HG03442 (cell line): ENCODE data around the gene CPLX1.

Source experiments
- ATAC-seq: cut with Tn5 transposase; IDR thresholded peaks from one replicate; pipeline ENCODE4 v1.9.1; 2021; ENCODE audit warnings: mild to moderate bottlenecking, moderate library complexity; ENCODE audit not compliant: unreplicated experiment

The CPLX1 gene

GRCh38 chr4:856225-856901, 30.4 kb upstream of the CPLX1 start:
- no peak for ATAC-seq

DNA sequence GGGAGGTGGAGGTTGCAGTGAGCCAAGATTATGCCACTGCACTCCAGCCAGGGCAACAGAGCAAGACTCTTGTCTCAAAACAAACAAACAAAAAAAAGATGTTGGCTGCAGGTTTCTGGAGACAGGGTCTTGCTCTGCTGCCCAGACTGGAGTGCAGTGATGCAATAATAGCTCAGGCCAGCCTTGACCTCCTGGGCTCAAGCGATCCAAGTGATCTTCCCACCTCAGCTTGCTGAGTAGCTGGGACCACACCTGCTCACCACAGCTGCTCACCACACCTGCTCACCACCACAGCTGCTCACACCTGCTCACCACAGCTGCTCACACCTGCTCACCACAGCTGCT, 29.9 kb upstream of the CPLX1 start:
- no peak for ATAC-seq

- no peak for ATAC-seq
Measured at GRCh38 chr4:854356-854755, 28.4 kb upstream of the CPLX1 start.

- ATAC-seq: no peak
Measured at GRCh38 chr4:853416-853781, 27.5 kb upstream of the CPLX1 start.

DNA sequence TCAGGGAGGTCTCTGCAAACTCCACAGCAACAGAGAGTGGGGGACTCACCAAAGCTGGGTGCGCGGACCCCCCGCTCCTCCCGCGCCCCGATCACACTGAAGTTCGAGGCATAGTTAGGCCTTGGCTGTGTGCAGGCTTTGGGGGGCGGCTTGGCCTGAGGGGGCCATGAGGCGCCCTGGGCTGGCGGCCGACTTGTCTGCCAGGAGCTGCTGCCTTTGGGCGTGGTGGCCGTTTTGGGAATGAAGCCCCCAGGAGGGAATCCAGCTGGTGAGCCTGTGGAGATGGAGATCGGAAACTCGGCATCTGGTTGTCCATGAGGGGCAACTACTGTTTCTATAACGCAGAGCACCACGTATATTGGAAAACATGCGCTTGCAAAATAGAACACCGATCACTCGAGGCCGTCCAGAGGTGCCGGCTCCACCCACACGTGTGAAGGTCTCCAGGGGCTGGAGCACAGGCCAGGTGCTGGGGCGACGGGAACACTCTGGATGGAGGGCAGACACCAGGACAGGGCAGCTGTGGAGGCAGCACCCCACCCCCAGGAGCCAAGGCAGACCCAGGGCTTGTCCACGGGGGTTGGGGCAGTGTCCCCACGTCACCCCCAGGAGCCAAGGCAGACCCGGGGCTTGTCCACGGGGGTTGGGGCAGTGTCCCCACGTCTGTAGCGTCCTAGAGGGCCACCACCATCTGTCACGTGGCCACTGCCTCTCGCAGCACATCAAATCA, 25.9 kb upstream of the CPLX1 start:
- no peak for ATAC-seq

- no peak for ATAC-seq
Measured at GRCh38 chr4:850323-850945, 24.5 kb upstream of the CPLX1 start.

GRCh38 chr4:849478-850175, 23.7 kb upstream of the CPLX1 start:
- no peak for ATAC-seq

DNA sequence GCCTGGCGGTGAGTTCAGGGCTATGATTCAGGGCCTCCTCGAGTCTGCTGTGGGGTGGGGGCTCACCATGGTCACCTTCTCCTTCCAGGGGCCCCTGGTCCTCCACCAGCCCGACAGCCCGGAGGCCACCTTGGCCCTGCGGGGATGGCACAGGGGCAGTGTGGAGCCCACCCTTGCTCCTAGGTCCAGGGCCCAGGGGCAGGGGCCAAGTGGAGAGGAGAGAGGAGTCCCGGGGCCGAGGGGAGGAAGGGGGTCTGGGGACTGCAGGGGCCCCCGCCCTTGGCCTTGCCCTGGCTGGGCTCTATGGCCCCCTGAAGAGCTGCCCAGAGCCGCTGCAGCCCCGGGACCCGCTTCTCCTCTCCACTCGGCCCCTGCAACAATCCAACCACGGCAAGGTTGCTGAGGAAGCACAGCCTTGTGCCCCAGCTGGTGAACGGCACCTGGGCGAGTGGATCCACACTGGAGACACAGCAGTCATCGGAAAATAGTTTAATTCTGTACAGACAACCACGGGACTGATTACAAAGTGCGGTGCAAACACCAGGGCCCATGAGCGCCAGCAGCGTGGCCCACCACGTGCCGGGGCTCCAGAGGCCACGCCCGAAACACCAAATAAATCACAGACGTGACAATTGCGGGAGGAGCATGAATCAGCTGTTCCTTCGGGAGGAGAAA, 23.0 kb upstream of the CPLX1 start:
- ATAC-seq: no peak

GRCh38 chr4:848307-848691, 22.4 kb upstream of the CPLX1 start:
- no peak for ATAC-seq

GRCh38 chr4:845836-846251, 19.9 kb upstream of the CPLX1 start:
- ATAC-seq: no peak

- ATAC-seq: no peak
Measured at GRCh38 chr4:845233-845835, 19.4 kb upstream of the CPLX1 start.

GRCh38 chr4:844752-845232, 18.9 kb upstream of the CPLX1 start:
- no peak for ATAC-seq

DNA sequence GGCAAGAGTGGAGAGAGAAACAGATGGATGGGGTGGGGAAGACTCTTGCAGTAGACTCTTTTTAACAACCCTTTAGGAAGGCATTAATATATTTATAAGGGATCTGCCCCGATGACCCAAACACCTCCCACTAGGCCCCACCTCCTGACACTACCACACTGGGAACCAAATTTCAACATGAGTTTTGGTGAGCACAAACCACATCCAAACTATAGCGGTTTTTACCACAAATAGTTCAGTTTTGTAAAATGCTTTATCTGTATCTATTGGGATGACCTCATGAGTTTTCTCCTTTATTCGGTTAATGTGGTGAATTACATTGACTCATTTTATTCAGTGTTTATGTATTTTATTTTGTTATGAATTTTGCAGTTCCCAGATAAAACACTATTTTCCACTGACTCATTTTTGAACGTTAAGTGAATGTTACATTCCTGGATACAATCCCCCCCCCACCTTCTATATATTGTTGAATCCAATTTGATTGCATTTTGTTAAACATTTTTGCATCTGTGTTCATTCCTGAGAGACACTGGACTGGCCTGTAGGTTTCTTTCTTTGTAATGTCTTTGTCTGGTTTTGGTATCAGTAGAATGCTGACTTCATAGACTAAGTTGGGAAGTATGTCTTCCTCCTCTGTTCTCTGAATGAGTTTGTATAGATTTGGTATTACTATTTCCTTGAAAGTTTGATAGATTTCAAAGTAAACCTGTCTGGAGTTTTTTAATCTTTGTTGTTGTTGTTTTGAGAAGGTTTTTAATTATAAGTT, 13.9 kb upstream of the CPLX1 start:
- no peak for ATAC-seq

GRCh38 chr4:837772-838171, 11.8 kb upstream of the CPLX1 start:
- no peak for ATAC-seq

GRCh38 chr4:836750-837301, 10.9 kb upstream of the CPLX1 start:
- no peak for ATAC-seq

- ATAC-seq: no peak
Measured at GRCh38 chr4:836003-836511, 10.1 kb upstream of the CPLX1 start.

- ATAC-seq: no peak
Measured at GRCh38 chr4:835148-836002, 9.4 kb upstream of the CPLX1 start.

GRCh38 chr4:834368-835147, 8.6 kb upstream of the CPLX1 start:
- no peak for ATAC-seq
